ENCODE data around the gene TOR2A. TPM values are rescaled to one million over a fixed set of nuclear protein-coding genes. Genes with fewer than 3 reads are reported as not detected.

Gene TOR2A
- total and polyA plus RNA-seq, 7 experiments from 2014 or later: 9.5 to 22.3 (median 16.6) TPM

DNA sequence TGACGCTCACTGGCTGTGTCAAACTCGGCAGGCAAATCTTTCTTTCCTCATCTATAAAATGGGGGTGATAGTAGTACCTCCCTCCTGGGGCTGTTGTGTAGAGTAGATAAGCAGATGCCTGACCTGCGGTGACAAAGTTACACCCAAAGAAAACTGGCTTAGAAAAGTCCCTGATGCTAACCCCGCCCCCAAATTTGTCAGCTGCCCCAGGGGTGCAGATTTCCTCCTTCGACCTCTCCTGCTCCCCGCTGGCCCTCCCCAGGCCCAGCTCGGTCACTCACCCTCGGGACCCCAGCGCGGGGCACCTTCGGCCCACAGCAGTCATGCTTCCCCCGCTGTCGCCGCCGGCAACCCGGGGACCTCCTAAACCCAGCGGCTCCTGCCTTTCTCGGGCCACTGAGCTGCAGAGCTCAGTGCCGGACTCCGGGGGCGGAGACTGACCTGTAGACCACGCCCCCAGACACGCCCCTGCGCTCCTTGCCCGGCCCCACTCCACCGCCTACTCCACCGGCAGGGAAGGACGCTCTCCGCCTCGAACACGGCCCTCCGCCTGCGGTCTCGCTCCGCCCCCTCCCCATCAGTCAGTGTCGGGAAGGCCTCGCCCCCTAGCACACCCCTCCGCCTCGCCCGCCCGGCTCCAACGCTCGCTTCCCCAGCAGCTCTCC is 35.9 kb upstream of the TOR2A start:
- intact Hi-C loops (cut with micrococcal nuclease): loop anchor here (1.0 to 10.0 kb wide), 11 partner anchors 8 to 504 kb away; partner anchors contain the start of genes TOR2A (in 2 of the 2), FPGS (in 1 of the 2), GOLGA2 (in 1 of the 2) and NAIF1 (in 1 of the 2)
- CTCF ChIA-PET: interaction anchor here (0.6 to 1.4 kb wide), 6 partner anchors 11 to 212 kb away, joined by 3 to 6 read pairs (median 3); partner anchors contain the start of gene CDK9
- Histone ChIP-seq H3K9me3 (ENCODE audit: control insufficient read depth in 2 of 3, low read length in 3 of 3) (no peaks in the 10 kb centered on the region), H3K36me3 (ENCODE audit: control insufficient read depth in 2 of 3, insufficient read depth in 3 of 3, low read length in 3 of 3) (peaks cover 11 to 47% (median 31%) of the 10 kb centered on the region in 3 experiments), H3K27me3 (ENCODE audit: control insufficient read depth in 2 of 2, insufficient read depth in 2 of 2, low read length in 2 of 2) (no peaks in the 10 kb centered on the region), H3K4me1 (ENCODE audit: control insufficient read depth in 2 of 2, insufficient read depth in 2 of 2, low read length in 2 of 2) (peaks cover 57 to 59% of the 10 kb centered on the region in 2 donors), H3K4me3 (ENCODE audit: low read length) (peak overlapping the region; percentile 71), H3K27ac (ENCODE audit: low read depth, low read length) (peak overlapping the region; percentile 90)
- ATAC-seq (peak; percentile 92), DNase-seq (peak; percentile 85 to 99 (median 92))
- POLR2A ChIA-PET: interaction anchor here (0.6 to 11.2 kb wide), 15 partner anchors 7 to 211 kb away, joined by 3 to 99 read pairs (median 3); partner anchors contain the start of genes CDK9, FPGS and SH2D3C
- Mint-ChIP-seq H3K9me3 (peaks cover 0 to 1% (median 0%) of the 10 kb centered on the region in 11 donors), H3K27ac (peak overlapping the region; percentile 90 to 96 (median 94)), H3K36me3 (peaks cover 0 to 31% (median 10%) of the 10 kb centered on the region in 5 donors), H3K4me3 (peak overlapping the region; percentile 74 to 92 (median 86)), H3K27me3 (no peaks in the 10 kb centered on the region), H3K4me1 (peaks cover 44 to 82% (median 71%) of the 10 kb centered on the region in 7 donors)

DNA sequence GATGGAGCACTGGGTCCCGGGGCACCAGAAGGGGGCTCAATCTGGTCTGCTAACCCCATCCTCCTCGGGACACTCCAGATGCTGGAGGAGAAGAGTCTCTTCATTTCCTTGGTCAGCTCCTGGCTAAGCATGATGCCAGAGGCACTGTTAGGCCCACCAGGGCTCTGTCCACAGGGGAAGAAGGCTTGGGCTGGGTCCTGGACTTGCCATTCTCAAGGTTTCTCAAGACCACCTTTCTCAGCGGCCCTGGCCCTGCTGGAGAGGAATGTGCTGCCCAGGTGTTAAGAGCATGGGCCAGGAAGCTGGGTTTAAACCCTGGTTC is 35.5 kb upstream of the TOR2A start:
- CTCF ChIA-PET: interaction anchor here (1.0 to 1.4 kb wide), 5 partner anchors 12 to 99 kb away, joined by 3 to 6 read pairs (median 3); partner anchors contain the start of gene CDK9
- POLR2A ChIA-PET: interaction anchor here (0.5 to 11.2 kb wide), 13 partner anchors 9 to 391 kb away, joined by 3 to 99 read pairs (median 3); partner anchors contain the start of genes CDK9 and SH2D3C
- peaks cover 11 to 50% (median 31%) of the 10 kb centered on the region in 3 experiments for H3K36me3 ChIP-seq (ENCODE audit: control insufficient read depth in 2 of 3, insufficient read depth in 3 of 3, low read length in 3 of 3)
- H3K27me3 ChIP-seq (ENCODE audit: control insufficient read depth in 2 of 2, insufficient read depth in 2 of 2, low read length in 2 of 2): no peaks in the 10 kb centered on the region
- no peaks in the 10 kb centered on the region for H3K27me3 Mint-ChIP-seq
- ATAC-seq (no peak), DNase-seq (no peak)
- peak overlapping the region; percentile 71 for H3K4me3 ChIP-seq (ENCODE audit: low read length)
- H3K27ac ChIP-seq (ENCODE audit: low read depth, low read length): peak overlapping the region; percentile 90
- H3K9me3 Mint-ChIP-seq: peaks cover 0 to 1% (median 0%) of the 10 kb centered on the region in 11 donors
- H3K4me1 ChIP-seq (ENCODE audit: control insufficient read depth in 2 of 2, insufficient read depth in 2 of 2, low read length in 2 of 2): peaks cover 52 to 62% of the 10 kb centered on the region in 2 donors
- H3K36me3 Mint-ChIP-seq: peaks cover 0 to 34% (median 11%) of the 10 kb centered on the region in 5 donors
- no peaks in the 10 kb centered on the region for H3K9me3 ChIP-seq (ENCODE audit: control insufficient read depth in 2 of 3, low read length in 3 of 3)
- peak overlapping the region; percentile 74 to 92 (median 86) for H3K4me3 Mint-ChIP-seq
- intact Hi-C loops (cut with micrococcal nuclease): loop anchor here (5.0 to 10.0 kb wide), 3 partner anchors 297 to 504 kb away; partner anchors contain the start of genes GOLGA2 (in 1 of the 2), NAIF1 (in 1 of the 2), PTGES2 (in 1 of the 2) and SLC25A25 (in 1 of the 2)
- H3K4me1 Mint-ChIP-seq: peaks cover 49 to 87% (median 76%) of the 10 kb centered on the region in 7 donors
- H3K27ac Mint-ChIP-seq: peak overlapping the region; percentile 90 to 96 (median 94)

DNA sequence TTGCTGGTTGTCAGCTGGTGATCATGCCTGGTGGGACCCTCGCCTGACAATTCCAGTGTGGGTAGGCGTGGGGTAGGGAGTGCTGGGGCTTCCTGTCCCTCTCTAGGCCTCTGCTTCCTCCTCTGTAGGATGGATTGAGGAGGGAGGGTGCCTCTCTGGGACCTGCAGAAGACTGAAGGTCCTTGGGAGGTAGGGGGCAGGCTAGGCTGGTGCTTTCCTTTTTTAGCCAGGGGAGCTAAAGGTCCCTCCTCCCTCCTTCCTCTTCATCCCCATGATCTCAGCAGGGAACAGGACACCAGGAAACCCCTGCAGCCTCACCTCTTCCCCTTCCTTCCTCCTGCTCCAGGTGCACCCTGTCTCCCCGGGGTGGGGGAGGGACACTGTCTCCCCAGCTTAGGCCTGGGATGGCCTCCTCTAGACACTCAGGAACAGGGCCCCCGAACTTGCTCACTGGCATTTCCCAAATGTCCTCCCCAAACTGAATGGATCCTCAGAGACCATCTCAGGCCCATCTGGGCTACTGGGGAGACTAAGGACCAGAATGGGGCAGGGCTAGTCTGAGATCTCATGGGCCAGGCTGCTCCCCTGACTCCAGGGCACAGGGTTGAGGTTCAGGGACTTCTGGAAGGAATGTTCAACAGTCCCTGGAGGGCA is 35.0 kb upstream of the TOR2A start:
- H3K27ac ChIP-seq (ENCODE audit: low read depth, low read length): peak overlapping the region; percentile 90
- H3K4me1 ChIP-seq (ENCODE audit: control insufficient read depth in 2 of 2, insufficient read depth in 2 of 2, low read length in 2 of 2): peaks cover 52 to 62% of the 10 kb centered on the region in 2 donors
- Mint-ChIP-seq H3K27ac (peak overlapping the region in 8 of 9 donors; percentile 90 to 96 (median 94)), H3K36me3 (peaks cover 0 to 39% (median 11%) of the 10 kb centered on the region in 5 donors), H3K27me3 (no peaks in the 10 kb centered on the region), H3K4me1 (peaks cover 54 to 90% (median 78%) of the 10 kb centered on the region in 7 donors), H3K9me3 (peaks cover 0 to 1% (median 0%) of the 10 kb centered on the region in 11 donors), H3K4me3 (peak overlapping the region; percentile 74 to 92 (median 86))
- no peaks in the 10 kb centered on the region for H3K9me3 ChIP-seq (ENCODE audit: control insufficient read depth in 2 of 3, low read length in 3 of 3)
- DNase-seq (no peak), ATAC-seq (no peak)
- H3K27me3 ChIP-seq (ENCODE audit: control insufficient read depth in 2 of 2, insufficient read depth in 2 of 2, low read length in 2 of 2): no peaks in the 10 kb centered on the region
- CTCF ChIA-PET: interaction anchor here (0.7 to 1.4 kb wide), 7 partner anchors 15 to 99 kb away, joined by 3 to 4 read pairs (median 3); partner anchors contain the start of gene TOR2A
- H3K36me3 ChIP-seq (ENCODE audit: control insufficient read depth in 2 of 3, insufficient read depth in 3 of 3, low read length in 3 of 3): peaks cover 11 to 53% (median 31%) of the 10 kb centered on the region in 3 experiments
- H3K4me3 ChIP-seq (ENCODE audit: low read length): peak overlapping the region; percentile 71
- intact Hi-C loops (cut with micrococcal nuclease): loop anchor here (5.0 to 10.0 kb wide), 3 partner anchors 297 to 505 kb away; partner anchors contain the start of genes GOLGA2 (in 1 of the 2), NAIF1 (in 1 of the 2), PTGES2 (in 1 of the 2) and SLC25A25 (in 1 of the 2)
- POLR2A ChIA-PET: interaction anchor here (0.5 to 11.2 kb wide), 6 partner anchors 9 to 391 kb away, joined by 3 to 99 read pairs (median 6); partner anchors contain the start of genes CDK9 and SH2D3C

DNA sequence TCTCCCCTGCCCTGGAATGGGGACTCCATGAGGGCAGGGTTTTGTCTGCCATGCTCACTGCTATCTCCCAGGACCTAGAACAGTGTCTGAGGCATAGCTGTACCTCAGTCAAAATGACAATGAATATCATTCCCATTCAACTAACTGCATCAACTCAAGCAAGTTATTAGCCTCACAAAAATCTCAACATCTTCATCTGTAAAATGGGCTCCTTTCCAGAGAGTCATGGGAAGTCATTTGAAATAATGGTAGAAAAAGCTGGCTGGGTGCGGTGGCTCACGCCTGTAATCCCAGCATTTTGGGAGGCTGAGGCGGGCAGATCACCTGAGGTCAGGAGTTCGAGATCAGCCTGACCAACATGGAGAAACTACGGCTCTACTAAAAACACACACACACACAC is 34.0 kb upstream of the TOR2A start:
- Histone ChIP-seq H3K9me3 (ENCODE audit: control insufficient read depth in 2 of 3, low read length in 3 of 3) (no peaks in the 10 kb centered on the region), H3K27me3 (ENCODE audit: control insufficient read depth in 2 of 2, insufficient read depth in 2 of 2, low read length in 2 of 2) (no peaks in the 10 kb centered on the region), H3K4me1 (ENCODE audit: control insufficient read depth in 2 of 2, insufficient read depth in 2 of 2, low read length in 2 of 2) (peaks cover 46 to 58% of the 10 kb centered on the region in 2 donors), H3K27ac (ENCODE audit: low read depth, low read length) (peak overlapping the region; percentile 90), H3K4me3 (ENCODE audit: low read length) (no peak overlapping the region), H3K36me3 (ENCODE audit: control insufficient read depth in 2 of 3, insufficient read depth in 3 of 3, low read length in 3 of 3) (peaks cover 10 to 49% (median 28%) of the 10 kb centered on the region in 3 experiments)
- Mint-ChIP-seq H3K4me3 (peak overlapping the region; percentile 27 to 88 (median 64)), H3K4me1 (peaks cover 55 to 91% (median 79%) of the 10 kb centered on the region in 7 donors), H3K27ac (peak overlapping the region; percentile 76 to 95 (median 90)), H3K36me3 (peaks cover 0 to 39% (median 9%) of the 10 kb centered on the region in 5 donors), H3K9me3 (peaks cover 0 to 1% (median 0%) of the 10 kb centered on the region in 11 donors), H3K27me3 (no peaks in the 10 kb centered on the region)
- intact Hi-C loops (cut with micrococcal nuclease): no loop called here
- DNase-seq (no peak), ATAC-seq (no peak)
- ChIA-PET CTCF (interaction anchor here (0.7 to 1.2 kb wide), 4 partner anchors 17 to 34 kb away, joined by 3 to 4 read pairs (median 4); partner anchors contain the start of genes CDK9 and TOR2A), POLR2A (interaction anchor here (1.2 to 11.2 kb wide), 3 partner anchors 10 to 146 kb away, joined by 3 to 99 read pairs (median 19); partner anchors contain the start of genes CDK9 and SH2D3C)

DNA sequence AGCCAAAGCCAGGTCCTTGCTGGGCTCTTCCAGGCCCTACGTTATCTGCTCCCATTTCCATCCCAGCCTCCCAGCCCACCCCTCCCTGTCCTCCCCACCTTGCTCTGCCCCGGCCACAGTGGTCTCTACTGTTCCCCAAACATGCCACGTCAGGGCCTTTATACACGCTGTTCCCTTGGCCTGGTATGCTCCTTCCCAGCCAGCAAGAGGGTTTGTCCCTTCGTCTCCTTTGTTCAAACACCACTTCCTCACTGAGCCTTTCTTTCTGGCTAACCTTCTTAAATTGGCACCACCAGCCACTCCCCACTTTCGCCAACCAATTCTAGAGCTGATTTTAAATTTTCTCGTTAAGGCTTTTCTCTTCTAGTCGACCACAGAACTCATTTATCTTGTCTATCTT is 33.6 kb upstream of the TOR2A start:
- ATAC-seq: no peak
- intact Hi-C loops (cut with micrococcal nuclease): no loop called here
- H3K27me3 Mint-ChIP-seq: no peaks in the 10 kb centered on the region
- no peak overlapping the region for H3K4me3 ChIP-seq (ENCODE audit: low read length)
- peaks cover 0 to 39% (median 9%) of the 10 kb centered on the region in 5 donors for H3K36me3 Mint-ChIP-seq
- H3K4me1 ChIP-seq (ENCODE audit: control insufficient read depth in 2 of 2, insufficient read depth in 2 of 2, low read length in 2 of 2): peaks cover 43 to 54% of the 10 kb centered on the region in 2 donors
- H3K9me3 Mint-ChIP-seq: peaks cover 0 to 1% (median 0%) of the 10 kb centered on the region in 11 donors
- no peak for DNase-seq
- H3K4me1 Mint-ChIP-seq: peaks cover 55 to 91% (median 79%) of the 10 kb centered on the region in 7 donors
- no peaks in the 10 kb centered on the region for H3K27me3 ChIP-seq (ENCODE audit: control insufficient read depth in 2 of 2, insufficient read depth in 2 of 2, low read length in 2 of 2)
- ChIA-PET POLR2A (interaction anchor here (1.2 to 11.2 kb wide), 3 partner anchors 10 to 147 kb away, joined by 3 to 99 read pairs (median 19); partner anchors contain the start of genes CDK9 and SH2D3C), CTCF (interaction anchor here (1.1 to 1.2 kb wide), 3 partner anchors 17 to 33 kb away, joined by 3 to 4 read pairs (median 4); partner anchors contain the start of genes CDK9 and TOR2A)
- peak overlapping the region; percentile 90 for H3K27ac ChIP-seq (ENCODE audit: low read depth, low read length)
- peak overlapping the region; percentile 76 to 95 (median 90) for H3K27ac Mint-ChIP-seq
- peaks cover 6 to 47% (median 24%) of the 10 kb centered on the region in 3 experiments for H3K36me3 ChIP-seq (ENCODE audit: control insufficient read depth in 2 of 3, insufficient read depth in 3 of 3, low read length in 3 of 3)
- H3K9me3 ChIP-seq (ENCODE audit: control insufficient read depth in 2 of 3, low read length in 3 of 3): no peaks in the 10 kb centered on the region
- peak overlapping the region; percentile 27 to 88 (median 64) for H3K4me3 Mint-ChIP-seq
